Measurements from ENCODE around the gene TWSG1. TPM values are rescaled to one million over a fixed set of nuclear protein-coding genes. Genes with fewer than 3 reads are reported as not detected.
"Not testable (repeated sequence)": the region's sequence is repeated elsewhere in the genome, so short reads cannot be mapped to it uniquely, and the experiment has no call there.

The TWSG1 gene
- total RNA-seq, 1 donor from 2014 or later, result 9.9 TPM

DNA sequence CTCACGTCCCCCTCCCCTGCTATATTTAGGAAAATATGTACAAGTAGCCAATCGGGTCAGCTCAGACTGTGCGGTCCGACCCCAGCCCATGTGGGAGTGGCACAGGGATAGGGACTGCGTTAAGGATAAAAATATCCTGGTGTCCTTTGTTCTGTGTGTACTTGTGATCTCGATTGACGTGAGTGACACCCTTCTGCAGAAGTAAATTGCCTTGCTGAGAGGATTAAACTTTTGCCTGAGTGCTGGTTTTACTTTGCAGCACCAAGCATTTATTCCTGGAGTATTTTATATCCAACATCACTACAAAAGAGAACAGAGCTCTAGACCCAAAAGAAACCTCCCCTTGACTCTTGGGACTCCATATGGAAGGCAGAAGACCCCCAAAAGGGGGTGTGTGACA is 112.8 kb downstream of the TWSG1 start:
- Mint-ChIP-seq H3K27me3 (peaks cover 4% of the 10 kb centered on the region), H3K36me3 (ENCODE audit: low read depth) (no peaks in the 10 kb centered on the region), H3K4me1 (no peaks in the 10 kb centered on the region), H3K27ac (no peak overlapping the region), H3K4me3 (no peak overlapping the region), H3K9me3 (no peaks in the 10 kb centered on the region)
- intact Hi-C loops (cut with micrococcal nuclease), result no loop called here
- no peak for DNase-seq

GRCh38 chr18:9449600-9450414 is 115.2 kb downstream of the TWSG1 start:
- DNase-seq, result no peak
- Mint-ChIP-seq H3K4me1 (no peaks in the 10 kb centered on the region), H3K36me3 (ENCODE audit: low read depth) (no peaks in the 10 kb centered on the region), H3K27me3 (peaks cover 4% of the 10 kb centered on the region), H3K27ac (no peak overlapping the region), H3K4me3 (no peak overlapping the region), H3K9me3 (no peaks in the 10 kb centered on the region)
- intact Hi-C loops (cut with micrococcal nuclease), result no loop called here

DNA sequence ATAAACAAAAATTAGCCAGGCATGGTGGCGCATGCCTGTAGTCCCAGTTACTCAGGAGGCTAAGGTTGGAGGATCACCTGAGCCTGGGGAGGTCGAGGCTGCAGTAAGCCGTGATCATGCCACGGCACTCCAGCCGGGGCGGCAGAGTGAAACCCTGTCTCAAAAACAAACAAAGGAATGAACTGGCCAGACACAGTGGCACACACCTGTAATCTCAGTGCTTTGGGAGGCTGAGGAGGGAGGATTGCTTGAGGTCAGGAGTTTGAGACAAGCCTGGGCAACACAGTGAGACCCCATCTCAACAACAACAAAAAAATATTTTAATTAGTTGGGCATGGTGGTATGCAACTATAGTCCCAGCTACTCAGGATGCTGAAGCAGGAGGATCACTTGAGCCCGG is 116.3 kb downstream of the TWSG1 start:
- H3K27me3 Mint-ChIP-seq; intact Hi-C loops (cut with micrococcal nuclease); H3K9me3 Mint-ChIP-seq; H3K4me3 Mint-ChIP-seq; H3K4me1 Mint-ChIP-seq; DNase-seq; H3K36me3 Mint-ChIP-seq (ENCODE audit: low read depth); H3K27ac Mint-ChIP-seq: not testable (repeated sequence)

Other genes starting within 250 kb of the TWSG1 start
- 357 and 360 TPM in 2 replicates for gene NDUFV2, start 232.1 kb upstream of the TWSG1 start, total RNA-seq
- gene ANKRD12, start 198.0 kb upstream of the TWSG1 start, total RNA-seq, result 60.8 TPM in 2 replicates
- 38.9 and 41.3 TPM in 2 replicates for gene RALBP1, start 140.7 kb downstream of the TWSG1 start, total RNA-seq